ENCODE results near the gene XPO4.
"Not testable (repeated sequence)": the region's sequence is repeated elsewhere in the genome, so short reads cannot be mapped to it uniquely, and the experiment has no call there.

XPO4 gene

DNA sequence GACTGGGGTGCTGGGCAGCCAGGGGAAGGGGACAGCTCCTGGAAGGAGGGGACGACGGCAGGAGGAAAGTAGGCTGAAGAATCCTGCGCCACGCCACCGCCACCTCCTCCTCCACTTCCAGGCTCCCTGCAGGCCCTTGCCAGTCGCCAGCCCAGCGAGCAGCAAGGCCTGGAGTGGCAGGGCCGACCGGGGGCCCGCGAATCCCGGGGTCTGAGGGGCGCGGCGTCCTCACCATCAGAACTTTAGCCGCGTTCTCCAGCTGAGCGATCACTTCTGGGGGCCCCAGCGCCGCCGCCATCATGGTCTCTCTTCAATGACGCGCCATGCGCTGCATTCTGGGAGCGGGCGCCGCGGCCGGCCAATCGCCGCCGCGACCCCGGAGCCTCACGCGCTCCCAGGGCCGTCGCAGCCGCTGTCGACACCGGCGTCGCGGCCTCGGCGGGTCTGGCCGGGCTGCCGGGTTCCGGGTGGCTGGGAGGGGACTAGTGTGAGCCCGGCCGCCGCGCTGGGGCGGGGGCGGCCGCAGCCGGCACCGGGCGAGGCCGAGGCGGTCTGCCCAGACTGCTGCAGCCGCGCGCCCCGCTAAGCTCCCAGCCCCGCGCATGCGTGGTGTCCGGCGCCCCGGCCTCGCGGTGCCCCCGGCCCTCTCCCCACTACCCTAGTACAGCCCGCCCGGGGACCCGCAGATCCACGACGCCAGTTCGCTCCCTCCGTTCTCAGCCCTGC lies at the start of gene XPO4:
Gene XPO4, minus strand, starts transcription at position 309 of the 726 bp plus-strand sequence. Its CDS starts 8 bp downstream, at position 301.
- peak; percentile 56 to 68 for DNase-seq

DNA sequence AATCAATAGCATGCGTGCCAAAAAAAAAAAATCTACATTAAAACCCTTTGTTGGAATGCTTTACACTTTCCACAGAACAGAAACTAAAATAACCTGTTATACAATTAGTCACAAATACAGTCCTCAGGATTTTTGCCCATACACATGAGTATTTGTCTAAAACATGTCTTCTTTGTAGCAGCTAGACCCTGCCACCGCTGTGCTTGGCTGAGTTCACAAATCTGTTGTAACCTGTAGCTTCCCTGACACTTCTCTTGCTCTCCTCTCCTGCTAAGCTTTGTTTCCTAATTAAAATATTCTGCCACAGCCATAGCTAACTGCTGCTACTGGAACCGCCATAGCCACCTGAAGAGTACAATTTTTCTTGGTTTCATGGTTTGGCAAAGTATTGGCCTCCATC lies 45.5 kb upstream of the XPO4 start:
- not testable (repeated sequence) for DNase-seq

DNA sequence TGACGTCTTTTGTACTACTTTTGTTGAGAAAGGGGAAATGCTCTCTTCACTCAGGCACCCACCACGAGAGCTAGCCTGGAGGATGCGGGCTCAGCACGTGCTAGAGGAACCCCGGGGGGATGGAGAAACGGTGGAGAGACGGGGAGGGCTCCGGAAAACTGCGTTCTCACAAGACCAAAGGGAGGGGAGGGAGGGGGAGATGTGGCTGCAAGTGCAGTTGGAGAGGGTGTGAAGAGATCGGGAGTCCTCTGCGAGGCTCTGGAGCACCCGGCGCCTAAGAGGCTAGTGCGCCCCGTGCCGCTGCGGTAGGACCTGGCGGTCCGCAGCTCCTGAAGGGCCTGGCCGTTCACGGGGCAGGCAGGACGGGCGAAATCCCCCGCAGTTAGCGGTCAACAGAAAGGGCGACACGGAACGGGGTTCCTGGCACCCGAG lies 43.4 kb upstream of the XPO4 start:
- DNase-seq: no peak

DNA sequence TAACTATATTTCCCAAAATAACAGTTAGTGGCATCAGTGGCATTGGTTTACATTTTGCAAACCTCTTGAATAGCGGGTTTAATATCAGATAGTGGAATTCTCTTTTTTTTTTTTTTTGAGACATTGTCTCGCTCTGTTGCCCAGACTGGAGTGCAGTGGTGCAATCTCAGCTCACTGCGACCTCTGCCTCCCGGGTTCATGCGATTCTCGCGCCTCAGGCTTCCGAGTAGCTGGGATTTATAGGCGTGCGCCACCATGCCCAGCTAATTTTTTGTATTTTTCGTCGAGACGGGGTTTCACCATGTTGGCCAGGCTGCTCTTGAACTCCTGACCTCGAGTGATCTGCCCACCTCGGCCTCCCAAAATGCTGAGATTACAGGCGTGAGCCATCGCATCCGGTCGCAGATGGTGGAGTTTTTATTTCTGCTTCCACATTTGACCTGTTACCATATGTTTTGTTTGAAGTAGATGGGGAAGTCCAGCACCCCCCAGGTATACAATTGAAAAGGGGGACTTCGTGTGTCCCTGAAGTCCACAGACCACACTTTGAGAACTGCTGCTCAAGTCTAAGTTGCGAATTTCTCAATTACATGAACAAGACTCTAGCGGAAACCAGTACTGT lies 40.5 kb upstream of the XPO4 start:
- DNase-seq: no peak

DNA sequence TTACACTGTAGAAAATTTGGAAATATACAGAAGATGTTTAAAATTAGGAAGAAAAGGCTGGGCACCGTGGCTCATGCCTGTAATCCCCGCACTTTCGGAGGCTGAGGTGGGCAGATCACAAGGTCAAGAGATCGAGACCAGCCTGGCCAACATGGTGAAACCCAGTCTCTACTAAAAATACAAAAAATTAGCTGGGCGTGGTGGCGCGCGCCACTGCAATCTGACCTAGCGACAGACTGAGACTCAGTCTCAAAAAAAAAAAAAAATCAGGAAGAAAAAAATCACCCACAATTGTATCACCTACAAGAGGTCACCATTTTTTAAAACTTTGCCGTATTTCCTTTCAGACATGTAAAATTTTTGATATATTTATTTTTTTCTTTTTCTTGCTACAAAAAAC lies 38.0 kb upstream of the XPO4 start:
- not testable (repeated sequence) for DNase-seq

DNA sequence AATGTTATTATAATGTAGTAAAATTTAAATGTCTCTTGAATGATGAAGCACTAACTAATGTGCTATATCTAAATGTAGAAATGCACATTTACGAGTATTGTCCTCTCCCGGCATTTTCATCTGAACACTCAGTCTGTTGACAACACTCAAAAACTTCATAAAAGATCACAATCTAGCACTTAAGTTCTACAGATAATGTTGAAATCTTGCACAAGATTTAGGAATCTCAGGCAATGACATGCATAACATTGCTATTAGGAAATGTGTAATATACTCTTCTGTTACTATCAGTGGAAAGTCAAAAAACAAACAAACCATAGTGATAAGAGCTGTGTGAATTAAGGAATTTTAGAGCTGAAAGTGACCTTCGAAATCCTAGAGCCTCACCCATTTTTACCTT lies 37.5 kb upstream of the XPO4 start:
- DNase-seq: no peak

DNA sequence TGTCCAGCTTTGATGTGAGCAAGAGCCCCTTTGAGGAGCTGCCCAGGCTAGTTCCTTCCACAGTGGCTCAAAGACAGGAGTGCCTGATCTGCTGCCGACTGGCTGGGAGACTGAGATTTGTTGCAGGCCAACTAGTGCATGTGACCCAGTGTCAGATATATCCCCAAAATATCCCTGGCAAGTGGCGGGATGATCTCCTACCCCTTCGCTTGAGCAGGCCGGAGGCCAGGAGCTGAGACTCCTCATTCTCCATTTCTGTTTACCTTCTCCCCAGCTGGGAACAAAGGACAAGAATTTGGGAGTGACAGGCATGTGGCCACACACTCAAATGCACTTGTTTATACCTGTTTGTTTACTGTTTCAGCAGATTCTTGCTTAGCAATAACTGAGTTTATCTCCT lies 37.1 kb upstream of the XPO4 start:
- DNase-seq: no peak

DNA sequence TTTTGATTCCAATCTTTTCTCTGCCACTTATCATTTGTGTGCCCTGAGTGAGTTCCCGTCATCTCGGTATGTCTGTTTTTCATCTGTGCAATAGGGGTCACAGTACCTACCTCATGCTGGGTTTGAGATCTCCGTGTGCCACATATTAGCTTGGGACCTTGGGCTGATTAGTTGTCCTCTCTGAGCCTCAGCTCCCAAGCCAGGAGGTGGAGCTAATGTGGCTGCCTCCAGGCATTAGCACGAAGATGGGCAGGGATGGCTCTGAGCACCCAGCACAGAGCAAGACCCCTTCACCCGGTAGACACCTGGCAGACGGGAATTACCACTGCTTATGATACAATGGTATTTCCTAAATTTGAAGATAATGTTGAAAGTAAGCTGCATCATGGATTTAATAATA lies 35.8 kb upstream of the XPO4 start:
- no peak for DNase-seq

DNA sequence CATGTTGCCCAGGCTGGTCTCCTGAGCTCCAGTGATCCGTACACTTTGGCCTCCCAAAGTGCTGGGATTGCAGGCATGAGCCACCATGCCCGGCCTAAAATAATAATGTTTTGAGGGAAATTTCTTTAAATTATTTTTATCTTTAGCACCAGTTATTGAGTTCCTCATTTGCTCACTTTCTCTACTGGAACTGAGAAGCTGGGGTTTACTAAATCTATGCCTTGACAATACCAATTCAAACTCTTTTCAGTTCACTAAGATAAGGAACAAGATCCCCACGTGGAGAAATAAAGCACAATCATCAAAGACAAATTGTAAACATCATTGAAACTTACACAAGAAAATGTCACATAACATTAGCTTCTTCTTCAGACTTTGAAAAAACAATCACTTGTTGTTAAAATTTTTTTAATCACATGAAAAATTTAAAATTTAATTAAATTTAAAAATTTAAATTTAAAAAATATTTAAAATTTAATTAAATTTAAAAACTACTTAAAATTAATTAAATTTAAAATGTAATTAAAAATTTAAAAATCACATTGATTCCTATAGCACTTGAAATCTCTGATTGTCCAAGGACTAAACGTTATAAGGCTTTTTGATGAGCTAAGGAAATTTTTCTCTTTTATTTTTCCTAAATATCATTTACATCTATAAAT lies 25.2 kb upstream of the XPO4 start:
- DNase-seq: no peak

DNA sequence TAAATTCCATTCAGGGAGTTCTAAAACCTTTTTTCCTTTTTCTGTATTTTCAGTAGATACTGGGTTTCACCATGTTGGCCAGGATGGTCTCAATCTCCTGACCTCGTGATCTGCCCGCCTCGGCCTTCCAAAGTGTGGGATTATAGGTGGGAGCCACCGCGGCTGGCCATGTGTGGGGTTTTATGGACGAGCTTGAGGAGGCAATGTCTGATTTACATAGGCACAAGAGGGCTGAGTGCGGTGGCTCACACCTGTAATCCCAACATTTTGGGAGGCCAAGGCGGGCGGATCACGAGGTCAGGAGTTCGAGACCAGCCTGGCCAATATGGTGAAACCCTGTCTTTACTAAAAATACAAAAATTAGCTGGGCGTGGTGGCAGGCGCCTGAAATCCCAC lies 22.8 kb upstream of the XPO4 start:
- DNase-seq: not testable (repeated sequence)

DNA sequence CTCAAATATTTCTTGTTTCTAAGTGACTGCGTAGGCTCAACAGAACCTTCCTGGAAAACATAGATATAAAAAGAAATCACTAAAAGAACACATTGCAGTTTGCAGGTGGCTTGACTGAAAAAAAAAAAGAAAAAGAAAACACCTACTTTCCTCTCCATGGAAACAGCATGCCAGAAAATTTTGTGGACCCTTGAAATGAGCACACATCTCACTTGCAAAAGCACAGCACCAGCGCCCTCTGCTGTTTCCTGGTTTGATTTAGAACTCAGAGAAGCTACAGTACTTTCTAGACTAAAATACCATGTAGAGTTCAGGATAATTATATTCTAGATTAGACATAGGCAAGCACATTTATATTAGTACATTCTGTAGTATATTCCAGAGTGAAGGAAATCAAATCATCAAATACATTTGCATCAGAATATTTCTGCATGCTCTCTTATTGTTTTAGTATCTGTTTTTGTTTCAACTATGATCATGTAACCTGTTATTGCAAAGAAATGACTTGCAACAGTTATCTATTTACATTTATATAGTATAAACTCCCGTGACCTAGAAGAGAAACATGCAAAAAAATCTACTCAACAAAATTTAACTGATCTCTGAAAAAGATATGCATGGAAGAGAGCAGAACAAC lies 22.3 kb upstream of the XPO4 start:
- peak; percentile 64 to 68 for DNase-seq

DNA sequence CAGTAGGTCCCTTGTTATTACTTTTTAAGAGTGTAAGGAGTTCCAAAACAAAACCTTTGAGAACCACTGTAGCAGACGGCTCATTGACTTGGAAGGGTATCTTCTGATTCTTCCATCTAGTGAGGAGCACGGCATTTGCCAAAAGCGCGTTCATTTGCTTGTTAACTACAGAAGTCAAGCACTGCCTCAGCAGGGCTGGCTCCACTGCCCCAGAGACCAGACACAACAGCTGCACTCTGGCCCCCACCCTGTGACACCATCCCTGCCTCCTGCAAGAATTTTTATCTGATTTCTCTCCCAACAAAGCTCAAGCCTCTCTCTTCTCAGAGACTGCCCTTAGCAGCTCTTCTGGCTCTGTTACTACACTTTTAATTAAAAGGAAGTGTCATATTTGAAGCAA lies 20.7 kb upstream of the XPO4 start:
- no peak for DNase-seq

DNA sequence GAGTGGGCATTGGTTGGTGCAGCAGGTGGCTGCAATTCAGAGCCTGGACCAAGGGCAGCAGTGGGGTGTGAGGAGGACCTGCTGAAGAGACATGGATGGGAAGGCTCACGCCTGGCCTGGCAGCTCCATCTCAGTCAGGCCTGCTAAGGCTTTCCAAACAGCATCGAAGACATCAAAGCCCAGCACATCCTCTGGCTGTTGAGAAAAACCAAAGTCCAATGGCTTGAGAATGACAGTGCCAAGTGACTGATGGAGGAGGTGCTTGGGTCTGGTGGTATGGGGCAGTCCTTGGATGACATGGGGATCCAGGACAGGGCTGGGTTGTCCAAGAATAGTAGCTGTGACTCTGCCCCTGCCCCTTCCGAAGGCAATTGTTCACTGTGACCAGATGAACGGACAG lies 19.0 kb upstream of the XPO4 start:
- DNase-seq: no peak

DNA sequence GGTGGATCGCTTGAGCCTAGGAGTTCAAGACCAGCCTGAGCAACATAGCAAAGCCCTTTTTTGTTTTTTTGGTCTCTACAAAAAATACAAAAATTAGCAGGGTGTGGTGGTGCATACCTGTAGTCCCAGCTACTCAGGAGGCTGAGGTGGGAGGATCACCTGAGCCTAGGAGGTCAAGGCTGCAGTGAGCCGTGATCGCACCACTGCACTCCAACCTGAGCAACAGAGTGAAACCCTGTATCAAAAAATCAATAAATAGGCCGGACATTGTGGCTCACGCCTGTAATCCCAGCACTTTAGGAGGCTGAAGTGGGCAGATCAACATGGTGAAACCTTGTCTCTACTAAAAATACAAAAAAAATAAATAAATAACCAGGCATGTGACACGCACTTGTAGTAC lies 13.1 kb upstream of the XPO4 start:
- DNase-seq: not testable (repeated sequence)

DNA sequence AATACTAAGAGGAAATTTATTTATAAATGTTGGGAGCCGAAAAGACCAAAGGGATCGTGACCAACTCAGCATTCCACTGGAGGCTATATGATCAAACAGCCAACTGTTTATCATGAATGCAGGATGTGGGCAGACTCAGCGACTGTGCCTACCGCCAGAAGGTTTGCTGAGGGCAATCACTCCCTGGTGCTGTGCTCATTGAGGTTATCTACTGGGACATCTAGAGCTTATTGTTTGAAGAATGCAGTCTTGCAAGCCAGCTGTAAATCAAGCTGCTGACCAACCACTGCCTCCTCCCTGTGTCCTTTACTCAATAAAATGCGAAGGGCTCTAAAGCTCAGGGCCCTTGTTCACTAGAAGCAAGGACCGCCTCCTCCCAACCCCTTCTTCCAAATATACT lies 8.5 kb upstream of the XPO4 start:
- DNase-seq: no peak

DNA sequence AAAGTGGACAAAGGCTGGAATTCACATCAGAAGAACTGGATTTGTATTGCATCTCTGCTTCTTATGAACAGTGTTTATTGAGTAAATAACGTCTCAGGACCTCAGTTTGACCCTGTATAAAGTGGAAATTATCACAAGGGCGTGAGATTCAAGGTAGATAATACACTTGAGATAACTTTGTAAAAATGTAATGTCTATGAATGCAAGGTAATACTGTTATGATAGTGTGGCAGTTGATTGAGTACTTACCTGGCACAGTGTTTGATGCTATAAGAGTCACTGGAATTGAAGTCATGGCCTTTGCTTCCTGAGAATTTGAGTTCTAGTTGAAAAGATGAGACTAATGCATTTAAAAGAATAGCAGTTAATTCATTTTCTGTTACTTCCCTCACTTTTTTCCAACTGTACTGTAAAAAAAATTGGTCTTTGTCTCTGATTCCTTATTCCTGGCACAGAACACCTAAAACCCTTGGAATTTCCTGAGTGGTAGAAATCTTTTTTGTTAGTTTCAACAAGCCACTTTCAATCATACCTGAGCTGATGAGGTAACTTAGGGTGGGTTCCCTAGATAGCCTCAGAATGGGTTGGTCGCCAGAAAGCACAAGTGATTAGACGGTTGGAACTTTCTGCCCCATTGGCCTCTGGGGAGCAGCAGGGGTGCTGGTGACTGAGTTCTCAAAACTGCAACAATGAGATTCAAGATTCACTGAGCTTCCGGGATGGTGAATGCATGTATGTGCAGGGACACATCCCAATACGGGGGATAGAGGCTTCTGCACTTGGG lies 6.4 kb upstream of the XPO4 start:
- no peak for DNase-seq

DNA sequence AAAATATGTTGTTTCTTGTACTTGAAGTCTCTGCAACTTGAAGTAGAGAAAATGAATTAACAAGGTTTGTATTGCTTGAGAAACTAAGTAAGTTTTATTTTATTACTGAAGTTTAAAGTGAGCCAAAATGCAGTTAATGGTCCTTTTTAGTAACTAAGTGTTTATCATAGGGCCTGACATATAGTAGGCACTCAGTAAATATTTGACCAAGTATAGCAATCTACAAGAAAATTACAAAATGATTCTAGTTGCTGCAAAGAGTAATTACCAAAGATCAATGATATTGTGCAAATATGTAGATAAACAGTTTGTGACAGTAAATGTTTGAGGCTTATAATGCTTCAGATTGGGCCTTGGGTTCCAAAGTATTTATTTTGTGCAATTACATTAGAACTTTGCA lies 2.4 kb upstream of the XPO4 start:
- no peak for DNase-seq

DNA sequence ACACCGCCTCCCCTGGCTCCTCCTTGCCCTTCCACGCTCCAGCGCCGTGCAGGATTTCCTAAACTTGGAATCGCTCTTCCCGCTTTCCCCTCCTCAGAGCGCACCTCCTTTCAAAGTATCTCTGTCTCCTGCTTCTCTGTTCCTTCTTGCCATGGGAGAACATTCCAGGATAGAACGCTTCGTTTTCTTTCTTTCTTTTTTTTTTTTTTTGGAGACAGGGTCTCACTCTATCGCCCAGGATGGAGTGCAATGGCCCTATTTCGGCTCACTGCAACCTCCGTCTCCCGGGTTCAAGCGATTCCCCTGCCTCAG lies 574 bp upstream of the XPO4 start:
- no peak for DNase-seq

DNA sequence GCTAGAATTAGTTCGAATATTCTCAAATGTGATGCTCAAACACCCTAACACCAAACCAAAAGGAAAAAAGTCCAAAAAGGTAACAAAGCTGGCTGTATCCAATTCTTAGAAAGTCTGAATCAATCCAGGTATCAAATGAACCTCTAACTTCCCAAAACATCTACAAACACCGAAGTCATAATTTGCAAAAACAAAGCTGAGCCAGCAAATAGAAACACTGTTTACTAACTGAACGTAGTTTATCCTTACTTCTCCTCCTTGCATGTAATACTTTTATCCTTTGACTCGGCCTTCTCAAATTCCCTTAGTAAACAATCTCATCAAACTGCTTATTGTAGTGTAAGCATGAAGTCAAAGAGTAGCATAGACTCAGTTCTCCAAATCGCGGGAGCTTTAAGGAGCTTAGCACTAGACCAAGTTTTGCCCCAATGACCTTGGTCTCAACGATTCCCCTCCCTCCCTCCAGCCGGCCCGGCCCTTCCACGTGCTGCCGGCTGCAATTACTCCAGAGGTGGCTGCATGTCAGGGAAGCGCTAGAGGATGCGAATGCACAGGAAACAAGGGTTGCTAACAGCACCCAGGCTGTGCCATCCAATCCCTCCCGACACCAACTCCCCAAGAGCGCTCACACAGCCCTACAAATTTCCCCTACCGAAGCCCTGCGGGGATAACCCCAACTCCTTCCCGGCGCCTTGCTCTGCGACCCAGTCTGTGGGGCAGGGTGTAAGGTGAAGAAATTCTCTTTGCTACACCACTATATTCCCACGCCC lies 693 bp downstream of the XPO4 start:
- DNase-seq: no peak

DNA sequence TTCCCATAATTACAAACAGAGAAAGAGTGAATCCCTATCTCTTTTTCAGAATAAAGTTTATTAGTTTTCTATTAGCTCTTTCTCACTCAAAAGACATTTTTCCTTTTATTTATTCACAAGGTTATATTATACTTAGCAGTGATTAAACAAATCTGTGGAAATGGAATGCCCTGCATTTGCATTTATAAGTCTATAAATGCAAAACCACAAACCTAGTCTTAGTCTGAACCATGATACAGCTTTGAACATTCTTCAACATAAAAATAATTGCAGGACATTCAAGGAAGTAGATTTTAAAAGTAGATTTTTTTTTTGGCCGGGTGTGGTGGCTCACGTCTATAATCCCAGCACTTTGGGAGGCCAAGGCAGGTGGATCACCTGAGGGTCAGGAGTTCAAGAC lies 8.3 kb downstream of the XPO4 start:
- DNase-seq: no peak

DNA sequence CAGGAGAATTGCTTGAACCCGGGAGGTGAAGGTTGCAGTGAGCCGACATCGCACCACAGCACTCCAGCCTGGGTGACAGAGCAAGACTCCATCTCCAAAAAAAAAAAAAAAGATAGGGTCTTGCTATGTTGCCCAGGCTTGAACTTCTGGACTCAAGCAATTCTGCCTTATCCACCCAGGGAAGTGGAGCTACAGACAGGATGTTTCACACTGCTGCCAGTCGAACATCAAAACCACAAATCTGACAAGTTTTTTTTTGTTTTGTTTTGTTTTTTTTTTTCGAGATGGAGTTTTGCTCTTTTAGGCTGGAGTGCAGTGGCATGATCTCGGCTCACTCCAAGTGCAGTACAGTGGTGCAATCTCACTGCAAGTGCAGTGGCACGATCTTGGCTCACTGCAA lies 10.8 kb downstream of the XPO4 start:
- no peak for DNase-seq

DNA sequence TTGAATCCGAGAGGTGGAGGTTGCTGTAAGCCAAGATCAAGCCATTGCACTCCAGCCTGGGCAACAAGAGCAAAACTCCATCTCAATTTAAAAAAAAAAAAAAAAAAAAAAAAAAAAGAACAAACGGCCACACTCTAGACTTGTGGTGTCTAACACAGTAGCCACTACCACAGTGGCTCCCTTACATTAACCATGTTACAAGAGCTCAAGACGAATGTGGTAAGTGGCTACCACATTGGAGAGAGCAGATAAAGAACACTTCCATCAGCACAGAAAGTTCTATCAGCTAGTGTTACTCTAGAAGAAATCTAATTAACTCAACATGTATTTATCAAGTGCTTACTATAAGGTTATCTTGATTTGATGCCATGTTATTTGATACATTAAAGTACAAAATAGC lies 11.5 kb downstream of the XPO4 start:
- no peak for DNase-seq

Measured in hippocampal formation (tissue), 2 donors.